ENCODE data around the gene HPN.

- TF ChIP-seq CTCF (IDR thresholded peaks at IDR 0.05 in 2 of 3, conservative IDR thresholded peaks at IDR 0.05 in 1 of 3; ENCODE audit: control insufficient read depth in 2 of 3, extremely low read depth in 1 of 3, insufficient read depth in 1 of 3, low read depth in 3 of 3, low read length in 3 of 3), result no peak
- no peak for TF ChIP-seq BCL11A (IDR thresholded peaks at IDR 0.05; ENCODE audit: low read depth, low read length)
- TF ChIP-seq CHD2 (IDR thresholded peaks at IDR 0.05; ENCODE audit: borderline replicate concordance, low read depth, low read length), result no peak
Observed at GRCh38 chr19:35068941-35069634, 27.6 kb downstream of the HPN start.
